Motor neuron (in vitro differentiated cells): ENCODE measurements around the gene HRH2. TPM values are rescaled to one million over a fixed set of nuclear protein-coding genes. Genes with fewer than 3 reads are reported as not detected.
"Not testable (repeated sequence)": the region's sequence is repeated elsewhere in the genome, so short reads cannot be mapped to it uniquely, and the experiment has no call there.

ENCODE experiments used
- ATAC-seq, 8 experiments: fragments of 200-7000 bp; cut with Tn5 transposase; replicated peaks in 6 of 8; 2 replicates each; pipeline ENCODE4 v1.8.0; 2021; ENCODE audit warnings: mild to moderate bottlenecking in 8 of 8, moderate library complexity in 8 of 8
- H3K27ac ChIP-seq, 2 donors: fragments of 250-450 bp; sonication (Bioruptor Pico); 2 replicates each; pipeline ENCODE4 v1.9.0; 2021; ENCODE audit warnings: antibody characterized with exemption in 2 of 2, mild to moderate bottlenecking in 2 of 2, moderate library complexity in 1 of 2
- H3K4me1 ChIP-seq, 2 donors: fragments of 250-450 bp; sonication (Bioruptor Pico); replicated peaks in 1 of 2; 2 replicates each; pipeline ENCODE4 v1.6.1; 2021; ENCODE audit warnings: antibody characterized with exemption in 2 of 2, mild to moderate bottlenecking in 2 of 2, moderate library complexity in 1 of 2
- H3K4me3 ChIP-seq, 5 donors: fragments of 250-450 bp; sonication (Bioruptor Pico); 2 replicates each; pipeline ENCODE4 v1.9.0; 2021; ENCODE audit warnings: antibody characterized with exemption in 5 of 5, mild to moderate bottlenecking in 5 of 5, moderate library complexity in 4 of 5
- WGBS, 10 experiments: fragments of 450-650 bp; shearing (Covaris generic); methylation state at CpG; one replicate each; pipeline ENCODE4 v1.0.0; 2022; 5-methylcytosine and 5-hydroxymethylcytosine counted together
- in situ Hi-C, 9 experiments: fragments of 400-800 bp; cut with MboI; loops; one replicate each; pipeline ENCODE4 v1.15.0; 2021; ENCODE audit warnings: low sequenced_read_pairs in 9 of 9, low pct_unique_long_range_greater_than_20kb in 2 of 9; ENCODE audit not compliant: unreplicated experiment in 9 of 9
- total RNA-seq, 8 experiments: library from RNA; unstranded; fragments of 300-600 nt; gene quantifications; 2 replicates each; pipeline versions ENCODE4 v1.2.3 to v1.2.4, GENCODE V29; 2022

The HRH2 gene
- total RNA-seq, 8 experiments from 2014 or later: 0.42 to 7.2 (median 0.68) TPM

GRCh38 chr5:175715627-175716522, 58.0 kb downstream of the HRH2 start:
- WGBS, 10 experiments: 0 to 96% (median 76%) methylated on average over 1 to 8 of the region's 10 CpGs; no CpG with 5 or more reads in 2 of the 10 experiments
- in situ Hi-C loops: loop anchor here in 4 of 9 experiments (10.0 to 25.0 kb wide), 2 partner anchors 179 to 181 kb away; no protein-coding TSS in a partner anchor
- H3K27ac ChIP-seq: no peak overlapping the region
- H3K4me3 ChIP-seq: no peak overlapping the region
- no peak for ATAC-seq
- H3K4me1 ChIP-seq: no peaks in the 10 kb centered on the region

- H3K4me3 ChIP-seq: no peak overlapping the region
- WGBS, 10 experiments: 33 to 100% (median 84%) methylated on average over 1 to 3 of the region's 3 CpGs; no CpG with 5 or more reads in 1 of the 10 experiments
- in situ Hi-C loops: loop anchor here in 4 of 9 experiments (10.0 to 25.0 kb wide), 2 partner anchors 181 to 183 kb away; no protein-coding TSS in a partner anchor
- H3K4me1 ChIP-seq: no peaks in the 10 kb centered on the region
- no peak for ATAC-seq
- H3K27ac ChIP-seq: no peak overlapping the region
These were observed 60.0 kb downstream of the HRH2 start for GRCh38 chr5:175717837-175718236.

GRCh38 chr5:175718401-175719108, 60.7 kb downstream of the HRH2 start:
- in situ Hi-C loops: loop anchor here in 4 of 9 experiments (10.0 to 25.0 kb wide), 2 partner anchors 181 to 184 kb away; no protein-coding TSS in a partner anchor
- ATAC-seq: peak in 3 of 8 experiments; percentile 47 to 63 (median 62)
- Histone ChIP-seq H3K27ac (no peak overlapping the region), H3K4me3 (no peak overlapping the region), H3K4me1 (no peaks in the 10 kb centered on the region)
- 9 to 57% (median 34%) methylated on average over 2 to 8 of the region's 8 CpGs for whole genome bisulfite sequencing, 10 experiments

GRCh38 chr5:175719109-175719432, 61.2 kb downstream of the HRH2 start:
- H3K27ac ChIP-seq, H3K4me1 ChIP-seq, H3K4me3 ChIP-seq, ATAC-seq: not testable (repeated sequence)
- 67 to 98% (median 93%) methylated on average over 1 to 8 of the region's 8 CpGs for WGBS, 10 experiments
- in situ Hi-C loops: loop anchor here in 4 of 9 experiments (10.0 to 25.0 kb wide), 2 partner anchors 182 to 184 kb away; no protein-coding TSS in a partner anchor

- no peak overlapping the region for H3K4me3 ChIP-seq
- no peaks in the 10 kb centered on the region for H3K4me1 ChIP-seq
- no peak for ATAC-seq
- 11 to 94% (median 72%) methylated on average over 2 to 12 of the region's 15 CpGs for WGBS, 10 experiments
- H3K27ac ChIP-seq: no peak overlapping the region
- in situ Hi-C loops: loop anchor here in 5 of 9 experiments (25.0 kb wide), 3 partner anchors 138 to 913 kb away; partner anchors contain the start of genes CPLX2 (in 2 of the 5), EIF4E1B (in 1 of the 5), SNCB (in 1 of the 5) and TSPAN17 (in 1 of the 5)
These were observed 66.7 kb downstream of the HRH2 start for GRCh38 chr5:175724314-175725275.

GRCh38 chr5:175728316-175728715, 70.4 kb downstream of the HRH2 start:
- Histone ChIP-seq H3K27ac (no peak overlapping the region), H3K4me3 (no peak overlapping the region), H3K4me1 (peaks cover 0 to 2% of the 10 kb centered on the region in 2 donors)
- ATAC-seq: no peak
- WGBS, 10 experiments: 8 to 96% (median 87%) methylated on average over 2 to 10 of the region's 12 CpGs; no CpG with 5 or more reads in 6 of the 10 experiments
- in situ Hi-C loops: loop anchor here in 3 of 9 experiments (25.0 kb wide), 3 partner anchors 134 to 909 kb away; partner anchors contain the start of genes CPLX2 (in 2 of the 3), EIF4E1B (in 1 of the 3), SNCB (in 1 of the 3) and TSPAN17 (in 1 of the 3)

- in situ Hi-C loops: loop anchor here in 3 of 9 experiments (25.0 kb wide), 3 partner anchors 133 to 908 kb away; partner anchors contain the start of genes CPLX2 (in 2 of the 3), EIF4E1B (in 1 of the 3), SNCB (in 1 of the 3) and TSPAN17 (in 1 of the 3)
- H3K27ac ChIP-seq: no peak overlapping the region
- WGBS, 10 experiments: 0 to 17% (median 9%) methylated on average over 1 to 6 of the region's 33 CpGs; no CpG with 5 or more reads in 6 of the 10 experiments
- peaks cover 0 to 2% of the 10 kb centered on the region in 2 donors for H3K4me1 ChIP-seq
- ATAC-seq: peak; percentile 57 to 79 (median 72)
- peak overlapping the region in 4 of 5 donors; percentile 0 to 6 (median 2) for H3K4me3 ChIP-seq
These were observed 71.3 kb downstream of the HRH2 start for GRCh38 chr5:175728885-175729828.

- Histone ChIP-seq H3K4me3 (peak overlapping the region in 4 of 5 donors; percentile 0 to 6 (median 2)), H3K27ac (no peak overlapping the region), H3K4me1 (peaks cover 0 to 2% of the 10 kb centered on the region in 2 donors)
- in situ Hi-C loops: loop anchor here in 3 of 9 experiments (25.0 kb wide), 3 partner anchors 132 to 907 kb away; partner anchors contain the start of genes CPLX2 (in 2 of the 3), EIF4E1B (in 1 of the 3), SNCB (in 1 of the 3) and TSPAN17 (in 1 of the 3)
- WGBS, 10 experiments: 0 to 80% (median 25%) methylated on average over 1 to 6 of the region's 9 CpGs; no CpG with 5 or more reads in 1 of the 10 experiments
- ATAC-seq: peak; percentile 90 to 98 (median 96)
These were observed 72.0 kb downstream of the HRH2 start for GRCh38 chr5:175729829-175730277.

GRCh38 chr5:175731172-175731571, 73.3 kb downstream of the HRH2 start:
- ATAC-seq: no peak
- WGBS, 10 experiments: 10 to 71% (median 30%) methylated on average over 1 to 3 of the region's 3 CpGs; no CpG with 5 or more reads in 6 of the 10 experiments
- no peak overlapping the region for H3K27ac ChIP-seq
- H3K4me3 ChIP-seq: no peak overlapping the region
- H3K4me1 ChIP-seq: peaks cover 0 to 2% of the 10 kb centered on the region in 2 donors
- in situ Hi-C loops: loop anchor here in 3 of 9 experiments (25.0 kb wide), 3 partner anchors 131 to 906 kb away; partner anchors contain the start of genes CPLX2 (in 2 of the 3), EIF4E1B (in 1 of the 3), SNCB (in 1 of the 3) and TSPAN17 (in 1 of the 3)

- 6 to 100% (median 77%) methylated on average over 1 to 3 of the region's 4 CpGs; no CpG with 5 or more reads in 2 of the 10 experiments for WGBS, 10 experiments
- Histone ChIP-seq H3K4me1 (peaks cover 0 to 2% of the 10 kb centered on the region in 2 donors), H3K27ac (no peak overlapping the region), H3K4me3 (no peak overlapping the region)
- no peak for ATAC-seq
- in situ Hi-C loops: loop anchor here in 3 of 9 experiments (25.0 kb wide), 3 partner anchors 130 to 905 kb away; partner anchors contain the start of genes CPLX2 (in 2 of the 3), EIF4E1B (in 1 of the 3), SNCB (in 1 of the 3) and TSPAN17 (in 1 of the 3)
These were observed 74.0 kb downstream of the HRH2 start for GRCh38 chr5:175731756-175732465.
